IPS-15b (cell line): ENCODE measurements around the gene HOXC6.
"Not testable (repeated sequence)": the region's sequence is repeated elsewhere in the genome, so short reads cannot be mapped to it uniquely, and the experiment has no call there.

Experiments
- H3K27me3 ChIP-seq: one replicate; pipeline ENCODE4 v1.6.1; 2013; ENCODE audit warnings: low read length; ENCODE audit not compliant: control insufficient read depth, insufficient read depth
- H3K36me3 ChIP-seq: one replicate; pipeline ENCODE4 v1.6.1; 2013; ENCODE audit warnings: low read length; ENCODE audit not compliant: control insufficient read depth, insufficient read depth
- H3K4me1 ChIP-seq: one replicate; pipeline ENCODE4 v1.6.1; 2013; ENCODE audit warnings: mild to moderate bottlenecking, low read length; ENCODE audit not compliant: control insufficient read depth, insufficient read depth
- H3K4me3 ChIP-seq: one replicate; pipeline ENCODE4 v1.5.1; 2013; ENCODE audit warnings: low read depth, low read length
- H3K9ac ChIP-seq: one replicate; pipeline ENCODE4 v1.6.1; 2013; ENCODE audit warnings: low read depth, mild to moderate bottlenecking, low read length
- H3K9me3 ChIP-seq: one replicate; pipeline ENCODE4 v1.6.1; 2013; ENCODE audit warnings: mild to moderate bottlenecking, low read length; ENCODE audit not compliant: control insufficient read depth, insufficient read depth

HOXC6 gene

DNA sequence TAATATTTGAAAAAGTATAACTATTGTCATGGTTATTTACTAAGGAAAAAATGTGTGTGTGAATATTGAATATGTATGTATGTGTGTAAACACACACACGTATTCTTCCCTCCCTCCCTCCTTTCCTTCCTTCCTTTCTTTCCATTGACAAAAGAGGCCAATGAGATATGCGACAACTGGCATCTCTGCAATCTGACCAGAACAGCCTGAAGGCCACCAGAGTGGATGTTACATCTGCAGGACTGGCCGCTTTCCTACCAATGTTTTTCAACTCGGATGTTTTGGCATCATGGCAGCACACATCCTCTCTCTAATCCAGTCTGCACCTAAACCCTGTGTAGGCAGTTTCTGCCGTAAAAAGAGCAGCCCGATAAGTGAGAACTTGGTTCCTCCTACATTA is 46.1 kb downstream of the HOXC6 start:
- Histone ChIP-seq H3K36me3 (no peaks in the 10 kb centered on the region), H3K9ac (no peak overlapping the region), H3K4me1 (peaks cover 5% of the 10 kb centered on the region), H3K4me3 (no peak overlapping the region), H3K9me3 (no peaks in the 10 kb centered on the region), H3K27me3 (peaks cover 86% of the 10 kb centered on the region)

DNA sequence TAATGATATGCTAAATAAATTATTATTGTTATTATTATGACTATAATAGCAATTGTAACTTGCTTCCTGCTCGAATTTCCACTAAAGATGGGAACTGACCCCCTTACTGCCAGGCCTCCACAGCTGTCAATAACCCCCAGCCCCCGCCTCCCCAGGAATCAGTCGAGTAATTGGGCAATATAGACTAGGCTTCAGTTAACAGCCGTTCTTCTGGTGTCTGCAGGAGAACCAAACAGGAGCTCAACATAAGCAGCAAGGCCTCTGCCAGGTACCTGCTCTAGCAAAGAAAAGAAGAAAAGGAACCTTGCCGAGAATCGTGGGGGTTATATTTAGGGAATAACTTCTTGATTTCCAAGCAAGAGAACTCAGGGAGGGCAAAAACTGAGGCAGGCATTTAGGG is 47.2 kb downstream of the HOXC6 start:
- H3K9ac ChIP-seq, result no peak overlapping the region
- H3K9me3 ChIP-seq, result no peaks in the 10 kb centered on the region
- no peak overlapping the region for H3K4me3 ChIP-seq
- H3K36me3 ChIP-seq, result no peaks in the 10 kb centered on the region
- peaks cover 5% of the 10 kb centered on the region for H3K4me1 ChIP-seq
- H3K27me3 ChIP-seq, result peaks cover 87% of the 10 kb centered on the region

DNA sequence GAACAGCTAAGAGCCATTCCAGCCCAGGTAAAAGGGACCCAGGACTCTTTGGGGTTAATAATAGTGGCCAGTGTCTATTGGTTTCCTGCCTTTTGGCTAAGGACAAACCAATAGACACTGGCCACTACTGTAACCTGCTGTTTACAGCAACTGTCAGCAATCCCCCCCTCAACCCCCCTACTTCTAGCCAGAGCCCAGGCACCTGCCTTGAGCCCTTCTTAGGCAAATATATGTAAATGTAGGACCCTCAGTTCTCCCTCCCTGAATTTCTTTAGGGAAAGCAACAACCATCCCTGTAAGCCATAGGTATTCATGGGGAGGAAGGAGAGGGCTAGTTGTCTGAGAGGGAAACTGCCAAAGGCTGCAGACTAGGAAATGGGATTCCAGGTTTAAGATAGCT is 47.7 kb downstream of the HOXC6 start:
- Histone ChIP-seq H3K9me3 (no peaks in the 10 kb centered on the region), H3K36me3 (no peaks in the 10 kb centered on the region), H3K27me3 (peaks cover 87% of the 10 kb centered on the region), H3K4me3 (no peak overlapping the region), H3K9ac (no peak overlapping the region), H3K4me1 (peaks cover 5% of the 10 kb centered on the region)

DNA sequence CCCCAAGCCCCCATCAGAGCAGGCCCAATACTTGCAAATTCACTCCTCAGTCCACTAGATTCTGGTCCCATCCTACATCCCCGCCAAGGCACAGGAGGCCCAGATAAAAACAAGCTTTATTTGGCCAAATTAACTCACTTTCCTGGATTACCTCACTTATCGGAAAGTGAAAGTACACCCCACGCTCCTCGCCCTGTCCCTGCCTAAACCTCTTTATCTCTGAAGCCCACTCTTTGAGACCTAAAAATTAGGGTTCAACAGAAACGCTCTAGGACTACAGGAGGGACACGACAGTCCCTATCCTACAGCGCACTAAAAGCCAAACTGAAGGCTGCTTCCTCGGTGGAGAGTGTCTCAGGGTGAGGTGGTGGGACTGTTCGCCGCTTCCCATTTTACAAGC is 49.6 kb downstream of the HOXC6 start:
- H3K9ac ChIP-seq, H3K9me3 ChIP-seq, H3K4me1 ChIP-seq, H3K36me3 ChIP-seq: not testable (repeated sequence)
- Histone ChIP-seq H3K4me3 (peak overlapping the region; percentile 13), H3K27me3 (peaks cover 86% of the 10 kb centered on the region)

DNA sequence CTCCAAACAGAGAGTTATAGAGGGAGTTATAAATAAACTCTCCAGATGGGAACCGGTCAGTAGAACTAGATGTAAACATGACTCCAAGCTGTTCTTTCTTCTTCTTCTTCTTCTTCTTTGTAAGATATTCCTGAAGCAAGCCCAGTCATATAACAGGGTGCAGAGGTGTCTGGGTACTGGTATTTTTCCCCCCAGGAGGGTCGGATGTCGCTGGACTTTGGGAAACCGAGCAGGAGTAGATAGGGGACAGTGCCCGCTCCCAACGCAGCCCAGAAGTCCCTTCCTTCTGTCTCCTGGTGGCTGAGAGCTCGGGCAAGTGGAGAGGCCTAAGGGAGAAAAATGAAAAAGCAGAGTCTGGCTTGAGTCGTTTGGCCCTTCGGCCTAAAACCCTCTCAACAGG is 50.9 kb downstream of the HOXC6 start:
- not testable (repeated sequence) for H3K9me3 ChIP-seq, H3K9ac ChIP-seq, H3K4me1 ChIP-seq, H3K36me3 ChIP-seq
- peak overlapping the region; percentile 22 for H3K4me3 ChIP-seq
- peaks cover 88% of the 10 kb centered on the region for H3K27me3 ChIP-seq
